H1 (cell line): ENCODE measurements around the gene TMC4. TPM values are rescaled to one million over a fixed set of nuclear protein-coding genes. Genes with fewer than 3 reads are reported as not detected.

ENCODE experiments used
- BACH1 ChIP-seq: IDR thresholded peaks from 2 replicates; pipeline ENCODE4 v1.6.1; 2012; ENCODE audit warnings: low read length, improper control_type of control experiment
- KDM1A ChIP-seq: fragments of 200-600, 300-600 bp; sonication (generic); IDR thresholded peaks from 2 replicates; pipeline ENCODE4 v1.7.1; 2016; ENCODE audit warnings: mild to moderate bottlenecking, low read length, borderline replicate concordance
- NRF1 ChIP-seq: IDR thresholded peaks from 2 replicates; pipeline ENCODE4 v1.6.1; 2011; ENCODE audit warnings: mild to moderate bottlenecking, low read depth, low read length, improper control_type of control experiment
- SP2 ChIP-seq: IDR thresholded peaks from 2 replicates; pipeline ENCODE4 v1.6.1; 2012; ENCODE audit warnings: mild to moderate bottlenecking, low read length, inconsistent platforms
- SRF ChIP-seq: IDR thresholded peaks from 2 replicates; pipeline ENCODE4 v1.6.1; 2011; ENCODE audit warnings: mild to moderate bottlenecking, low read depth, low read length, moderate library complexity
- SUZ12 ChIP-seq: fragments of 200-600 bp; sonication (generic); IDR thresholded peaks from 2 replicates; pipeline ENCODE4 v1.6.1; 2012; ENCODE audit warnings: mild to moderate bottlenecking, inconsistent platforms, low read length, moderate library complexity, mixed read lengths
- TEAD4 ChIP-seq: IDR thresholded peaks from 2 replicates; pipeline ENCODE4 v1.6.1; 2012; ENCODE audit warnings: low read depth, low read length, inconsistent platforms, mixed read lengths
- polyA plus RNA-seq, 7 experiments: library from polyadenylated mRNA; depleted of rRNA in 3 of 7; stranded (reverse) in 5 of 7; unstranded in 2 of 7; fragments of >200 nt in 5 of 7; fragments of 200-250 nt in 2 of 7; gene quantifications; 1 replicate in 5 of 7; 2 replicates in 1 of 7; 4 replicates in 1 of 7; pipeline versions ENCODE4 v1.2.1 to v1.2.3, GENCODE V29; 2011 to 2013; ENCODE audit warnings: missing spikeins in 2 of 7, mixed read lengths in 2 of 7
- total RNA-seq: library from RNA; stranded (reverse); fragmentation: NEBNext Ultra II Directional; extraction: Animal tissue kit (Norgen Biotek cat#: 25700); gene quantifications from 2 replicates; pipeline ENCODE4 v1.2.1, GENCODE V29; 2021

Gene TMC4
- total and polyA plus RNA-seq, 2 of the 8 experiments (the other 6 are each of a cell fraction or from before 2014, with no cell fraction given): 5.5 to 6.3 TPM

- TF ChIP-seq TEAD4 (no peak), SRF (no peak), SUZ12 (no peak), KDM1A (no peak), BACH1 (no peak), NRF1 (no peak), SP2 (no peak)
These were observed 7.7 kb upstream of the TMC4 start (continued) for GRCh38 chr19:54180691-54181091.
